ENCODE data around the gene KRT25. TPM values are rescaled to one million over a fixed set of nuclear protein-coding genes. Genes with fewer than 3 reads are reported as not detected.

KRT25 gene
- total RNA-seq, 2 experiments from 2014 or later = not detected

DNA sequence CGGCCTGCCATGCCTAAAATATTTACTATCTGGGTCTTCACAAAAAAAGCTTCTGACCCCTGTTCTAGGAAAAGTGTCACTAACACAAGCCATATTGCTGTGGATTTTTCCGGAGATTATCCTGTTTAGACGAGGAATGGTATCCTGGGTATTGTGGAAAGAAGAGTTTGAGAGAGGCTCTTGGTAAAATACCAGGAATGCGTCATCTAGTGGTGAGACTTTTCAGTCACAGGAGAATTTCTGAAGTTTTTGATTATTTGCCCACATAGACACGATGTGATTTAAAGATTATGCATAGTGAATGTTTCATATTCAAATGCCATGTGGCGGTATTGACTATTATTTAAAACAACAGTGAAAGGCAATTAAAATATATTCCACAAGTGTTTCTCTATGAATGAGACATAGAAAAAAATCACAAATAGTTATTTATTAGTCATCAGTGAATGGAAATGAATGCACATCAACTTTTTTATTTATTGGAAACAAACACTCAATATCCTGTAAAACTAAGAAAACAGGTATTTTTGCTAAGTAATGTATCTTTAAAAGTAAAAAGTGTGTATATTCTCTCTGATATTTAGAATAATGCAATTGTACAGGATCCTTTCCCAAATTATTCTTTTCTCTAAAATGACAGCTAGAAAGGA is 36.8 kb upstream of the KRT25 start:
- Histone ChIP-seq H4K20me1 (ENCODE audit: insufficient read depth, low read length) (no peaks in the 10 kb centered on the region), H3K9me2 (ENCODE audit: insufficient read depth, low read length) (no peaks in the 10 kb centered on the region), H3K79me2 (ENCODE audit: insufficient read depth, low read depth, low read length) (no peaks in the 10 kb centered on the region), H2AFZ (ENCODE audit: low read length) (no peak overlapping the region), H3K36me3 (ENCODE audit: insufficient read depth, low read length) (no peaks in the 10 kb centered on the region), H3K27ac (ENCODE audit: low read depth, low read length, poor library complexity, severe bottlenecking) (no peak overlapping the region), H3K4me1 (ENCODE audit: insufficient read depth, low read length, poor library complexity, severe bottlenecking) (no peaks in the 10 kb centered on the region), H3K4me3 (ENCODE audit: low read depth, low read length, poor library complexity, severe bottlenecking) (no peak overlapping the region), H3K9me3 (ENCODE audit: low read length) (no peaks in the 10 kb centered on the region), H3K4me2 (ENCODE audit: low read length) (no peak overlapping the region)
- no TSS peak for BruUV-seq (replicated peaks)
- ChIA-PET CTCF (ENCODE audit: unreplicated experiment) (interaction anchor here (0.6 kb wide), 1 partner anchor 717 kb away, joined by 4 read pairs; no protein-coding TSS in a partner anchor), POLR2A (interaction anchor here (0.8 kb wide), 2 partner anchors 10 to 770 kb away, joined by 3 read pairs; partner anchors contain the start of gene KRT27)
- no peak for DNase-seq (ENCODE audit: low spot score)
- TF ChIP-seq EZH2phosphoT487 (IDR thresholded peaks at IDR 0.05; ENCODE audit: borderline replicate concordance, low read depth, low read length) = no peak
- TF ChIP-seq, protein P1, sequence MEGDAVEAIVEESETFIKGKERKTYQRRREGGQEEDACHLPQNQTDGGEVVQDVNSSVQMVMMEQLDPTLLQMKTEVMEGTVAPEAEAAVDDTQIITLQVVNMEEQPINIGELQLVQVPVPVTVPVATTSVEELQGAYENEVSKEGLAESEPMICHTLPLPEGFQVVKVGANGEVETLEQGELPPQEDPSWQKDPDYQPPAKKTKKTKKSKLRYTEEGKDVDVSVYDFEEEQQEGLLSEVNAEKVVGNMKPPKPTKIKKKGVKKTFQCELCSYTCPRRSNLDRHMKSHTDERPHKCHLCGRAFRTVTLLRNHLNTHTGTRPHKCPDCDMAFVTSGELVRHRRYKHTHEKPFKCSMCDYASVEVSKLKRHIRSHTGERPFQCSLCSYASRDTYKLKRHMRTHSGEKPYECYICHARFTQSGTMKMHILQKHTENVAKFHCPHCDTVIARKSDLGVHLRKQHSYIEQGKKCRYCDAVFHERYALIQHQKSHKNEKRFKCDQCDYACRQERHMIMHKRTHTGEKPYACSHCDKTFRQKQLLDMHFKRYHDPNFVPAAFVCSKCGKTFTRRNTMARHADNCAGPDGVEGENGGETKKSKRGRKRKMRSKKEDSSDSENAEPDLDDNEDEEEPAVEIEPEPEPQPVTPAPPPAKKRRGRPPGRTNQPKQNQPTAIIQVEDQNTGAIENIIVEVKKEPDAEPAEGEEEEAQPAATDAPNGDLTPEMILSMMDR (conservative IDR thresholded peaks at IDR 0.05; ENCODE audit: low read length) = peak; percentile 68
- intact Hi-C loops (cut with micrococcal nuclease; ENCODE audit: unreplicated experiment) = no loop called here

DNA sequence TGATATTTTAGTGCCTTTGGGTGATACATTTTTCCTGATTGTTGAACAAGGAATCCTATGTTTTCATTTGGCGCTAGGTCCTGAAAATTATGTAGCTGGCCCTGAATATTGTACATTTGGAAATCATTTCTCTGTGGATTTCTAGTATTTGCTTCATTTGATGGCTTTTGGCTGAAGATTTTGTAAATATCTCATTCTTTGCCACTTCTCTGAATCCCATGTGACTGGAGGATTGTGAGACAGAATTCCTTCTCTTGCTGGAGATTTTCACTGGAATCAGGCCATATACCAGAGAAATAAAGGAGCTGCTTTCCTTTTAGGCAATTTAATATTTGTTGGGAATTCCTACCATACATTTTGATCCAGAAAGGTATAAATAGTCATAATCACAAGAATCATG is 36.0 kb upstream of the KRT25 start:
- no peaks in the 10 kb centered on the region for H3K79me2 ChIP-seq (ENCODE audit: insufficient read depth, low read depth, low read length)
- H4K20me1 ChIP-seq (ENCODE audit: insufficient read depth, low read length) = no peaks in the 10 kb centered on the region
- no TSS peak for BruUV-seq (replicated peaks)
- DNase-seq (ENCODE audit: low spot score) = no peak
- no peaks in the 10 kb centered on the region for H3K4me1 ChIP-seq (ENCODE audit: insufficient read depth, low read length, poor library complexity, severe bottlenecking)
- intact Hi-C loops (cut with micrococcal nuclease; ENCODE audit: unreplicated experiment) = no loop called here
- H3K4me2 ChIP-seq (ENCODE audit: low read length) = no peak overlapping the region
- TF ChIP-seq, protein P1 (conservative IDR thresholded peaks at IDR 0.05; ENCODE audit: low read length) = no peak
- TF ChIP-seq EZH2phosphoT487 (IDR thresholded peaks at IDR 0.05; ENCODE audit: borderline replicate concordance, low read depth, low read length) = no peak
- no peak overlapping the region for H2AFZ ChIP-seq (ENCODE audit: low read length)
- POLR2A ChIA-PET = interaction anchor here (0.7 to 0.8 kb wide), 2 partner anchors 771 to 873 kb away, joined by 3 to 4 read pairs; no protein-coding TSS in a partner anchor
- H3K27ac ChIP-seq (ENCODE audit: low read depth, low read length, poor library complexity, severe bottlenecking) = no peak overlapping the region
- no peaks in the 10 kb centered on the region for H3K9me3 ChIP-seq (ENCODE audit: low read length)
- H3K9me2 ChIP-seq (ENCODE audit: insufficient read depth, low read length) = no peaks in the 10 kb centered on the region
- no peak overlapping the region for H3K4me3 ChIP-seq (ENCODE audit: low read depth, low read length, poor library complexity, severe bottlenecking)
- H3K36me3 ChIP-seq (ENCODE audit: insufficient read depth, low read length) = no peaks in the 10 kb centered on the region
- CTCF ChIA-PET (ENCODE audit: unreplicated experiment) = interaction anchor here (0.6 kb wide), 1 partner anchor 716 kb away, joined by 4 read pairs; no protein-coding TSS in a partner anchor

DNA sequence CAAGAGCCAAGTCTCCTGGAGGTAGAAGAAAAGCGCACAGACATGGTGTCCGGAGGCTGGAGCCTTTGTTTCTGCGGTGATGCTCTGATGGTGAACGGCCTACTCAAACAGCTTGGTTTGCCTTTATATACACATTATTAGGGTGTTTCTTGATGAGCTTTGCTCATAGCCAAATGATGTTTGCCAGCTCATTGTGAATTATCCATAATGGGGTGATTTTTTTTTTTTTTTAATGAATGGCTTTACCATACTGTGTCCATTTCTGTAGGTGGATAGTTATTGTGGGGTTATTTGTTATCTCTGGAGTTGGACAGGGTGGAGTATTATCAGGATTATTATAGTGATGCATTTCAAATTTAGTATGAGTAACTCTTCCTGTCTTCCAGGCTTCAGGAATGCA is 27.3 kb upstream of the KRT25 start, which contains the start of gene KRT27:
KRT27 (minus strand) TSS at position 101 of the 400 bp plus-strand sequence; CDS start at position 44, 57 bp downstream.
- POLR2A ChIA-PET = interaction anchor here (0.7 to 0.9 kb wide), 2 partner anchors 10 to 599 kb away, joined by 3 read pairs; no protein-coding TSS in a partner anchor
- intact Hi-C loops (cut with micrococcal nuclease; ENCODE audit: unreplicated experiment) = no loop called here
- BruUV-seq (replicated peaks) = no TSS peak

More for the DNA sequence above, 27.3 kb upstream of the KRT25 start, which contains the start of gene KRT27:
- Histone ChIP-seq H3K9me2 (ENCODE audit: insufficient read depth, low read length) (no peaks in the 10 kb centered on the region), H3K4me1 (ENCODE audit: insufficient read depth, low read length, poor library complexity, severe bottlenecking) (no peaks in the 10 kb centered on the region), H2AFZ (ENCODE audit: low read length) (no peak within 1 kb of the TSS), H3K4me2 (ENCODE audit: low read length) (no peak within 1 kb of the TSS), H3K27ac (ENCODE audit: low read depth, low read length, poor library complexity, severe bottlenecking) (no peak within 1 kb of the TSS), H3K9me3 (ENCODE audit: low read length) (no peaks in the 10 kb centered on the region), H4K20me1 (ENCODE audit: insufficient read depth, low read length) (no peaks in the 10 kb centered on the region), H3K4me3 (ENCODE audit: low read depth, low read length, poor library complexity, severe bottlenecking) (no peak within 1 kb of the TSS), H3K79me2 (ENCODE audit: insufficient read depth, low read depth, low read length) (no peaks in the 10 kb centered on the region), H3K36me3 (ENCODE audit: insufficient read depth, low read length) (no peaks in the 10 kb centered on the region)
- TF ChIP-seq, protein P1 (conservative IDR thresholded peaks at IDR 0.05; ENCODE audit: low read length) = no peak
- TF ChIP-seq EZH2phosphoT487 (IDR thresholded peaks at IDR 0.05; ENCODE audit: borderline replicate concordance, low read depth, low read length) = no peak
- CTCF ChIA-PET (ENCODE audit: unreplicated experiment) = no interaction called here
- DNase-seq (ENCODE audit: low spot score) = no peak
